Stimulated activated CD8-positive, alpha-beta memory T cell treated with anti-CD3 and anti-CD28 coated beads, Interleukin-2, amount 100 ng/mL, for 1 hour (primary cell): Measurements from ENCODE around the gene BACH2.
"Not testable (repeated sequence)": the region's sequence is repeated elsewhere in the genome, so short reads cannot be mapped to it uniquely, and the experiment has no call there.

Experiments used
- DNase-seq, 2 donors: peaks; one replicate each; pipeline ENCODE4 v3.0.0-alpha.2; 2020; ENCODE audit warnings: low read depth in 2 of 2

The BACH2 gene

GRCh38 chr6:89940225-89941027 is 356.2 kb downstream of the BACH2 start:
- peak; percentile 28 to 37 for DNase-seq

- no peak for DNase-seq
Measured at GRCh38 chr6:89939144-89939543, 357.5 kb downstream of the BACH2 start.

- no peak for DNase-seq
Measured at GRCh38 chr6:89938014-89938413, 358.6 kb downstream of the BACH2 start.

- no peak for DNase-seq
Measured at GRCh38 chr6:89936177-89936576, 360.5 kb downstream of the BACH2 start.

- DNase-seq = no peak
Measured at GRCh38 chr6:89934685-89935366, 361.8 kb downstream of the BACH2 start.

GRCh38 chr6:89932245-89932802 is 364.3 kb downstream of the BACH2 start:
- DNase-seq = no peak

- no peak for DNase-seq
Measured at GRCh38 chr6:89930789-89931188, 365.9 kb downstream of the BACH2 start.

- no peak for DNase-seq
Measured at GRCh38 chr6:89928604-89929003, 368.0 kb downstream of the BACH2 start.

- no peak for DNase-seq
Measured at GRCh38 chr6:89927791-89928550, 368.7 kb downstream of the BACH2 start.

GRCh38 chr6:89927264-89927663 is 369.4 kb downstream of the BACH2 start:
- DNase-seq = no peak

- DNase-seq = no peak
Measured at GRCh38 chr6:89925826-89926225, 370.8 kb downstream of the BACH2 start.

- DNase-seq = no peak
Measured at GRCh38 chr6:89924231-89924630, 372.4 kb downstream of the BACH2 start.

GRCh38 chr6:89921691-89922090 is 375.0 kb downstream of the BACH2 start:
- DNase-seq = no peak

- no peak for DNase-seq
Measured at GRCh38 chr6:89921197-89921596, 375.4 kb downstream of the BACH2 start.

- no peak for DNase-seq
Measured at GRCh38 chr6:89917801-89918366, 378.8 kb downstream of the BACH2 start.

GRCh38 chr6:89917216-89917615 is 379.4 kb downstream of the BACH2 start:
- DNase-seq = no peak

- DNase-seq = no peak
Measured at GRCh38 chr6:89916136-89916920, 380.3 kb downstream of the BACH2 start.

- no peak for DNase-seq
Measured at GRCh38 chr6:89910902-89911240, 385.8 kb downstream of the BACH2 start.

- DNase-seq = not testable (repeated sequence)
Measured at GRCh38 chr6:89910001-89910901, 386.4 kb downstream of the BACH2 start.

- DNase-seq = no peak
Measured at GRCh38 chr6:89895276-89895874, 401.3 kb downstream of the BACH2 start.
